Measurements from ENCODE around the gene PHKG2.

DNA sequence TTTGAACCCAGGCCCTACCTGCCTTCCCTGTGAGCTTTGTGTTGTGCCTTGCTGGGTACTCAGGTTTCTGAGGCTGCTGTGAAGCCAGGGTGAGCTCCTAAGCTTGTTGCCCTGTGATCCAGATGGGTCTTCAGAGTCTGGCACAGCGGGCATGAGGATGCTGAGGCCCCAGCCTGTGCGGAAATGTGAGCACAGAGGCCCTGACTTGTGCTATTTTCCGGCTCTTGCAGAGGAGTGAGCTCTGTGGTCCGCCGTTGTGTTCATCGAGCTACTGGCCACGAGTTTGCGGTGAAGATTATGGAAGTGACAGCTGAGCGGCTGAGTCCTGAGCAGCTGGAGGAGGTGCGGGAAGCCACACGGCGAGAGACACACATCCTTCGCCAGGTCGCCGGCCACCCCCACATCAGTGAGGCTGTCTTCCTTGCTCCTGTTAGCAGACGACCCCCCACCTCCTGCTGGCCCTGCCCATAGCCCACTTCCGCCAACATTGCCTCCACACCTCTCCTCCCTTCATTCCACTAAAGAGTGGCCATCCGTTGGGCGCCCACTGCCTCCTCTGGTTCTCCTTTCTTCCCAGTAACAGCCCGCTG, 2.7 kb downstream of the PHKG2 start:
- TF ChIP-seq, protein P1, sequence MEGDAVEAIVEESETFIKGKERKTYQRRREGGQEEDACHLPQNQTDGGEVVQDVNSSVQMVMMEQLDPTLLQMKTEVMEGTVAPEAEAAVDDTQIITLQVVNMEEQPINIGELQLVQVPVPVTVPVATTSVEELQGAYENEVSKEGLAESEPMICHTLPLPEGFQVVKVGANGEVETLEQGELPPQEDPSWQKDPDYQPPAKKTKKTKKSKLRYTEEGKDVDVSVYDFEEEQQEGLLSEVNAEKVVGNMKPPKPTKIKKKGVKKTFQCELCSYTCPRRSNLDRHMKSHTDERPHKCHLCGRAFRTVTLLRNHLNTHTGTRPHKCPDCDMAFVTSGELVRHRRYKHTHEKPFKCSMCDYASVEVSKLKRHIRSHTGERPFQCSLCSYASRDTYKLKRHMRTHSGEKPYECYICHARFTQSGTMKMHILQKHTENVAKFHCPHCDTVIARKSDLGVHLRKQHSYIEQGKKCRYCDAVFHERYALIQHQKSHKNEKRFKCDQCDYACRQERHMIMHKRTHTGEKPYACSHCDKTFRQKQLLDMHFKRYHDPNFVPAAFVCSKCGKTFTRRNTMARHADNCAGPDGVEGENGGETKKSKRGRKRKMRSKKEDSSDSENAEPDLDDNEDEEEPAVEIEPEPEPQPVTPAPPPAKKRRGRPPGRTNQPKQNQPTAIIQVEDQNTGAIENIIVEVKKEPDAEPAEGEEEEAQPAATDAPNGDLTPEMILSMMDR (IDR thresholded peaks at IDR 0.05; ENCODE audit: poor library complexity, severe bottlenecking): no peak
- TF ChIP-seq POLR2AphosphoS5 (IDR thresholded peaks at IDR 0.05) (no peak), SMC3 (conservative IDR thresholded peaks at IDR 0.05; ENCODE audit: poor library complexity) (no peak)

Data from neural cell (in vitro differentiated cells).